A673 (cell line): ENCODE measurements around the gene FAM131C.

Experiments
- CTCF ChIP-seq: fragments of 300-800, 200-600 bp; sonication (generic); conservative IDR thresholded peaks from 2 replicates; pipeline ENCODE4 v1.5.1; 2017; ENCODE audit warnings: low read depth, mild to moderate bottlenecking, antibody characterized with exemption, low read length, moderate library complexity, mixed read lengths
- EZH2 ChIP-seq: fragments of 200-600 bp; sonication (generic); IDR thresholded peaks from 2 replicates; pipeline ENCODE4 v1.6.1; 2017; ENCODE audit warnings: borderline replicate concordance, low read depth, mild to moderate bottlenecking, mixed read lengths, antibody characterized with exemption, low read length; ENCODE audit not compliant: poor library complexity, severe bottlenecking

DNA sequence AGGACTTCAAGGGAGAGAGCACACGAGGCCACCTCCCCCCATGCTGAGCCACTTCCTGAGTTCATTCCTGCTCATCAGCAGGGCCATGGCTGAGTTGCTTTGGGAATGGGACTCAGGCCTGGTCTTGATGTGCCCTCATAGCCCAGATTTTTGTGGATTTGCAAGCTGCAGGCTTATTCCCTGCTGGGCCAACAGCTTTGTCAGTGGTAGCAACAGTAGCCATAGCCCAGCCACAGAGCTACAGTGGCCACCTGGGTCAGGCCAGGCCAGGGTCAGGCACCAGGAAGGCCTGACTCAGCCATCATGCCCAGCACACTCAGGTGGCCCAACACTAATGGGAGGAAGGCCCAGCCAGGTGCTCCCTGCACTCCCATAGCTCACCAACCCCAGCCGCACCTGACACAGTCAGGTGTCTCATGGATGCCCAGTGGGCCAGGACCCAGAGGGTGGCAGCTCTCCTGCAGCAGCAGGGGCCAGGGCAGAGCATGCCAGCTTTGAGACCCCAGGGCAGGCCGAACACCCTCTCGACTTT lies 49.0 kb upstream of the FAM131C start:
- TF ChIP-seq CTCF = no peak
- no peak for TF ChIP-seq EZH2
